SU-DHL-6 (cell line): ENCODE measurements around the gene GIPC1.

Experiments
- H2AFZ ChIP-seq: fragments of 200-600 bp; sonication (generic); 2 replicates; pipeline ENCODE4 v1.6.1; 2014; ENCODE audit warnings: low read depth, mild to moderate bottlenecking, moderate library complexity, mixed read lengths, antibody characterized with exemption, low read length; ENCODE audit not compliant: severe bottlenecking
- H3F3A ChIP-seq: fragments of 200-600 bp; shearing (Covaris generic); 2 replicates; pipeline ENCODE4 v1.6.0; 2016; ENCODE audit warnings: antibody characterized with exemption, mild to moderate bottlenecking; ENCODE audit not compliant: insufficient read depth
- H3K27ac ChIP-seq: fragments of 200-600 bp; sonication (generic); 2 replicates; pipeline ENCODE4 v1.5.1; 2016; ENCODE audit warnings: low read depth, mild to moderate bottlenecking, low read length, moderate library complexity, mixed read lengths
- H3K27me3 ChIP-seq: fragments of 200-600 bp; sonication (generic), shearing (Covaris generic); 2 replicates; pipeline ENCODE4 v1.6.0; 2014; ENCODE audit warnings: mild to moderate bottlenecking, low read length
- H3K36me3 ChIP-seq: fragments of 200-600 bp; sonication (generic); 2 replicates; pipeline ENCODE4 v1.6.1; 2014; ENCODE audit warnings: mild to moderate bottlenecking, low read length, mixed read lengths
- H3K4me2 ChIP-seq: fragments of 300-600, 200-600 bp; shearing (Covaris generic), sonication (generic); 2 replicates; pipeline ENCODE4 v1.6.0; 2014; ENCODE audit warnings: low read length, low read depth, mild to moderate bottlenecking; ENCODE audit not compliant: poor library complexity, severe bottlenecking
- H3K4me3 ChIP-seq: fragments of 200-600 bp; sonication (generic); 2 replicates; pipeline ENCODE4 v1.5.1; 2014; ENCODE audit warnings: antibody characterized with exemption, low read length, mild to moderate bottlenecking, mixed read lengths; ENCODE audit not compliant: insufficient read depth, poor library complexity, severe bottlenecking
- H3K79me2 ChIP-seq: fragments of 200-600 bp; sonication (generic); 2 replicates; pipeline ENCODE4 v1.6.1; 2014; ENCODE audit warnings: mild to moderate bottlenecking, low read length, moderate library complexity; ENCODE audit not compliant: insufficient read depth
- H3K9ac ChIP-seq: fragments of 200-600 bp; sonication (generic); 2 replicates; pipeline ENCODE4 v1.7.0; 2014; ENCODE audit warnings: mild to moderate bottlenecking, low read length
- H3K9me2 ChIP-seq: fragments of 200-600 bp; sonication (generic); replicated peaks from 2 replicates; pipeline ENCODE4 v1.6.1; 2014; ENCODE audit warnings: low read length; ENCODE audit not compliant: insufficient read depth
- H3K9me3 ChIP-seq: fragments of 200-600 bp; sonication (generic); 2 replicates; pipeline ENCODE4 v1.6.1; 2014; ENCODE audit warnings: low read length, mixed read lengths; ENCODE audit not compliant: insufficient read depth
- H4K20me1 ChIP-seq: fragments of 200-600 bp; sonication (generic); 2 replicates; pipeline ENCODE4 v1.6.1; 2014; ENCODE audit warnings: low read depth, mild to moderate bottlenecking, antibody characterized with exemption, low read length, moderate library complexity, mixed read lengths
- CTCF ChIP-seq: fragments of 200-600 bp; sonication (generic); IDR thresholded peaks from one replicate; pipeline ENCODE4 v1.5.1; 2017; ENCODE audit warnings: antibody characterized with exemption, mild to moderate bottlenecking, low read length, moderate library complexity; ENCODE audit not compliant: insufficient read depth, poor library complexity, severe bottlenecking
- EZH2phosphoT487 ChIP-seq: fragments of 200-600 bp; sonication (generic), shearing (Covaris generic); conservative IDR thresholded peaks from 2 replicates; pipeline ENCODE4 v1.6.1; 2018; ENCODE audit warnings: mild to moderate bottlenecking, antibody characterized with exemption, low read length, moderate library complexity, mixed read lengths

Gene GIPC1, protein sequence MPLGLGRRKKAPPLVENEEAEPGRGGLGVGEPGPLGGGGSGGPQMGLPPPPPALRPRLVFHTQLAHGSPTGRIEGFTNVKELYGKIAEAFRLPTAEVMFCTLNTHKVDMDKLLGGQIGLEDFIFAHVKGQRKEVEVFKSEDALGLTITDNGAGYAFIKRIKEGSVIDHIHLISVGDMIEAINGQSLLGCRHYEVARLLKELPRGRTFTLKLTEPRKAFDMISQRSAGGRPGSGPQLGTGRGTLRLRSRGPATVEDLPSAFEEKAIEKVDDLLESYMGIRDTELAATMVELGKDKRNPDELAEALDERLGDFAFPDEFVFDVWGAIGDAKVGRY

DNA sequence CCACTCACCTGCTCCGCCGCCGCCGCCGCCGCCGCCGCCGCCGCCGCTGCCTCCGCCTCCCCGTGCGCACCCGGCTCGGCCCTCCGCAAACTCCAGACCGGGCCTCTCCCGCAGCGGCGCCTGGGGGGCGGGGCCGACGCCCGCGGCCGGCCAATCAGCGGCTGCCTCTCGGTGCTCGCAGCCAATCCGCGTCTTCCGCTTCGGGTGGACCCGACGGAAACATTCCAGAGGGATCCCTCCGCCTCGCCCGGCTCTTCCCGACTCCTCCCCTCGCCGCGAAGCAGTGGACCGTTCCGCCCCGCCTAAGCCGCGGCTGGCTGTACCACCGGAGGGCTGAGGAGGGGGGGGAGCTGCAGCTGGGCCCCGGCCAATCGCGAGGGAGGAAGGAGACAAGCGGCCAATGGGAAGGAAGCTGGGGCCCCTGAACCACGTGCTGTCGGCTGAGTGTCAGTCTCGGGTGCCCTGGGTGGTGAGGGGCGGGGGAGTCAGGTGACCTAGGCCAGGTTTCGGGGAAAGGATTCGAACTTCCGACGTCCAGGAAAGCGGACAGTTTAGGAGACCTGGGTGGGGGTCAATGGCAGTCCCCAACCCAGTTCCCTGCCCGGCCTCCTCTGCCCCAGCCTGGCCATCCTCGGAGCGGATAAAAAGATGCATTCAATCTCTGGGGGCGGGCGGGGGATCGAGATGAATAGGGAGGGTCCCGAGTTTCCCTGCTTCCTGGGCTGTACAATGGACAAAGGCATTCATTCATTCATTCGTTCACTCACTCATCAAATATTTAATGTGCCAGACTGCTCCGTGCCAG lies at the start of gene GIPC1:
TSS of gene GIPC1 (minus strand) at position 99 of the 805 bp plus-strand sequence. CDS start 13,151 bp downstream, outside the sequence.
- Histone ChIP-seq H3F3A (no peaks in the 10 kb centered on the region), H3K9me3 (no peaks in the 10 kb centered on the region), H3K4me3 (peak within 1 kb of the TSS; percentile 55), H4K20me1 (no peaks in the 10 kb centered on the region), H3K79me2 (no peaks in the 10 kb centered on the region), H3K9ac (peak within 1 kb of the TSS; percentile 40), H3K27me3 (no peaks in the 10 kb centered on the region), H3K4me2 (peak within 1 kb of the TSS; percentile 57), H3K9me2 (no peaks in the 10 kb centered on the region), H3K36me3 (no peaks in the 10 kb centered on the region), H3K27ac (no peak within 1 kb of the TSS), H2AFZ (peak within 1 kb of the TSS; percentile 91)
- TF ChIP-seq CTCF (no peak), EZH2phosphoT487 (no peak)

GRCh38 chr19:14545716-14546082 lies 49.8 kb upstream of the GIPC1 start:
- H3K36me3 ChIP-seq = no peaks in the 10 kb centered on the region
- H3K27ac ChIP-seq = no peak overlapping the region
- H3K4me2 ChIP-seq = no peak overlapping the region
- no peak overlapping the region for H2AFZ ChIP-seq
- no peak overlapping the region for H3K9ac ChIP-seq
- peaks cover 56% of the 10 kb centered on the region for H3K79me2 ChIP-seq
- H3K9me3 ChIP-seq = no peaks in the 10 kb centered on the region
- no peaks in the 10 kb centered on the region for H3K9me2 ChIP-seq
- no peaks in the 10 kb centered on the region for H3K27me3 ChIP-seq
- no peak overlapping the region for H3K4me3 ChIP-seq
- TF ChIP-seq CTCF = no peak
- TF ChIP-seq EZH2phosphoT487 = no peak
- H3F3A ChIP-seq = no peaks in the 10 kb centered on the region; the same call in 1 of the 2 replicates
- no peaks in the 10 kb centered on the region for H4K20me1 ChIP-seq

DNA sequence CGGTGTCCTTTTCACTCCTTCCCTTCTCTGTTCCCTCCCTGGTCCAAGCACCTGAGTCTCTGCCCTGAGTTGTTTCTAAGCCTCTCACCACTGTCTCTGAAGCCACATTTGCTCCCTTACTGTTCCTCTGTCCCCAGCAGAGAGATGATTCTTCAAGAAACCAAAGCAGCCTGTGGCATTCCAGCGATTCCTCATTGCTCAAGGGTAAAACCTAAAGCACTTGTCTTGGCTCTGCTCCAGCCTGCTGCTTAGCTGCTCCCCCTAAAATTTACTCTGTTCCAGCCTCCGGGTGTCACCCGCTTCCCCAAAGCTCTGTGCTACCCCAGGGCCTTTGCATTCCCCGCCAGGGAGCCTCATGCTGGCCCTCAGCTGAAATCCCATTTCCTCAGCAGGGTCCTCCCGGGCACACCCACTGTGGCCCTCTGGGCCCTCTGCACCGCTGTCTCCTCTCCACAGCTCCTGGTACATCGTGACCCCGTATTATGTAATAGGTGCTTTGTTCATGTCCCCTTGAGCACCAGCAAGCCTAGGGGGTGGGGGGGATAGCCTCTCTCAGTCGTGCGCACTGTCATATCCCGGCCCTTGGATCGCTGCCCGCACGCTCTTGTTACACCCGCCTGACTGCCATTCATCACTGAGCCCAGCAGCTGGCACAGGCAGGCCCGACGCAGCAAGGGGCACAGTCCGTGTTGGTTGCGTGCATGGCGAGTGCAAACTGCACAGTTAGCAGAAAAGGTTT lies 49.2 kb upstream of the GIPC1 start:
- Histone ChIP-seq H3K9me2 (no peaks in the 10 kb centered on the region), H3F3A (no peaks in the 10 kb centered on the region; the same call in 1 of the 2 replicates), H3K9me3 (no peaks in the 10 kb centered on the region), H3K4me2 (no peak overlapping the region), H4K20me1 (no peaks in the 10 kb centered on the region), H2AFZ (no peak overlapping the region), H3K27me3 (no peaks in the 10 kb centered on the region), H3K36me3 (no peaks in the 10 kb centered on the region), H3K9ac (no peak overlapping the region), H3K4me3 (no peak overlapping the region), H3K79me2 (peaks cover 60% of the 10 kb centered on the region), H3K27ac (no peak overlapping the region)
- TF ChIP-seq CTCF = no peak
- TF ChIP-seq EZH2phosphoT487 = no peak
